Activated naive CD4-positive, alpha-beta T cell treated with anti-CD3 and anti-CD28 coated beads, Interleukin-2, amount 10 ng/mL, durations not matched to agents 7 days and 5 days (primary cell): ENCODE measurements around the gene MAK.
"Not testable (repeated sequence)": the region's sequence is repeated elsewhere in the genome, so short reads cannot be mapped to it uniquely, and the experiment has no call there.

ENCODE experiments used
- CTCF ChIA-PET: fragments of 350-600 bp; sonication (Branson Sonifier 250); formaldehyde crosslinking; loops from one replicate; lab custom pipeline; 2021; ENCODE audit warnings: antibody characterized with exemption; lab: Charles Lee
- DNase-seq: peaks from one replicate; pipeline ENCODE4 v3.0.0-alpha.2; 2020
- H3K27ac Mint-ChIP-seq: one replicate; pipeline ENCODE4 v1.8.0; 2021; ENCODE audit warnings: mild to moderate bottlenecking, moderate library complexity, mixed read lengths
- H3K27me3 Mint-ChIP-seq: one replicate; pipeline ENCODE4 v1.8.0; 2021; ENCODE audit warnings: mild to moderate bottlenecking, mixed read lengths
- H3K36me3 Mint-ChIP-seq: one replicate; pipeline ENCODE4 v1.8.0; 2021; ENCODE audit warnings: mixed read lengths
- H3K4me1 Mint-ChIP-seq: one replicate; pipeline ENCODE4 v1.8.0; 2021; ENCODE audit warnings: mixed read lengths
- H3K4me3 Mint-ChIP-seq: one replicate; pipeline ENCODE4 v1.8.0; 2021; ENCODE audit warnings: mild to moderate bottlenecking, moderate library complexity, mixed read lengths
- H3K9me3 Mint-ChIP-seq: one replicate; pipeline ENCODE4 v1.8.0; 2021; ENCODE audit warnings: mixed read lengths

The MAK gene, protein sequence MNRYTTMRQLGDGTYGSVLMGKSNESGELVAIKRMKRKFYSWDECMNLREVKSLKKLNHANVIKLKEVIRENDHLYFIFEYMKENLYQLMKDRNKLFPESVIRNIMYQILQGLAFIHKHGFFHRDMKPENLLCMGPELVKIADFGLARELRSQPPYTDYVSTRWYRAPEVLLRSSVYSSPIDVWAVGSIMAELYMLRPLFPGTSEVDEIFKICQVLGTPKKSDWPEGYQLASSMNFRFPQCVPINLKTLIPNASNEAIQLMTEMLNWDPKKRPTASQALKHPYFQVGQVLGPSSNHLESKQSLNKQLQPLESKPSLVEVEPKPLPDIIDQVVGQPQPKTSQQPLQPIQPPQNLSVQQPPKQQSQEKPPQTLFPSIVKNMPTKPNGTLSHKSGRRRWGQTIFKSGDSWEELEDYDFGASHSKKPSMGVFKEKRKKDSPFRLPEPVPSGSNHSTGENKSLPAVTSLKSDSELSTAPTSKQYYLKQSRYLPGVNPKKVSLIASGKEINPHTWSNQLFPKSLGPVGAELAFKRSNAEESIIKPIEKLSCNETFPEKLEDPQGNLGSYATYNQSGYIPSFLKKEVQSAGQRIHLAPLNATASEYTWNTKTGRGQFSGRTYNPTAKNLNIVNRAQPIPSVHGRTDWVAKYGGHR

GRCh38 chr6:10837995-10838793 is at the start of gene MAK:
Gene MAK, minus strand, starts transcription at chr6:10838539. Its CDS starts 7,891 bp downstream, at chr6:10830648.
- peak within 1 kb of the TSS; percentile 80 for H3K27ac Mint-ChIP-seq
- peaks cover 56% of the 10 kb centered on the region for H3K27me3 Mint-ChIP-seq
- peak within 1 kb of the TSS; percentile 69 for H3K4me3 Mint-ChIP-seq
- CTCF ChIA-PET = interaction anchor here (1.5 kb wide), 1 partner anchor 144 kb away, joined by 5 read pairs; the partner anchor contains the start of genes C6orf52 and PAK1IP1
- H3K4me1 Mint-ChIP-seq = peaks cover 23% of the 10 kb centered on the region
- H3K9me3 Mint-ChIP-seq = no peaks in the 10 kb centered on the region
- peak; percentile 91 for DNase-seq
- no peaks in the 10 kb centered on the region for H3K36me3 Mint-ChIP-seq

GRCh38 chr6:10886691-10887502 is 48.6 kb upstream of the MAK start, which contains the start of gene SYCP2L:
Gene SYCP2L, plus strand, starts transcription at chr6:10887052. Its CDS starts 75 bp downstream, at chr6:10887127.
- Mint-ChIP-seq H3K4me1 (peaks cover 6% of the 10 kb centered on the region), H3K27ac (peak within 1 kb of the TSS; percentile 70), H3K36me3 (no peaks in the 10 kb centered on the region), H3K27me3 (peaks cover 78% of the 10 kb centered on the region), H3K9me3 (no peaks in the 10 kb centered on the region), H3K4me3 (peak within 1 kb of the TSS; percentile 37)
- CTCF ChIA-PET = no interaction called here
- DNase-seq = no peak

GRCh38 chr6:10886365-10886690 is 48.0 kb upstream of the MAK start:
- H3K4me1 Mint-ChIP-seq, H3K4me3 Mint-ChIP-seq, H3K27ac Mint-ChIP-seq, DNase-seq, CTCF ChIA-PET, H3K36me3 Mint-ChIP-seq, H3K9me3 Mint-ChIP-seq: not testable (repeated sequence)
- peaks cover 82% of the 10 kb centered on the region for H3K27me3 Mint-ChIP-seq

GRCh38 chr6:10884245-10884972 is 46.1 kb upstream of the MAK start:
- no peaks in the 10 kb centered on the region for H3K36me3 Mint-ChIP-seq
- no peak for DNase-seq
- CTCF ChIA-PET = interaction anchor here (0.7 kb wide), 1 partner anchor 45 kb away, joined by 3 read pairs; no protein-coding TSS in a partner anchor
- H3K4me3 Mint-ChIP-seq = no peak overlapping the region
- H3K27me3 Mint-ChIP-seq = peaks cover 95% of the 10 kb centered on the region
- no peaks in the 10 kb centered on the region for H3K9me3 Mint-ChIP-seq
- peaks cover 6% of the 10 kb centered on the region for H3K4me1 Mint-ChIP-seq
- no peak overlapping the region for H3K27ac Mint-ChIP-seq

- no peak overlapping the region for H3K4me3 Mint-ChIP-seq
- DNase-seq = no peak
- CTCF ChIA-PET = interaction anchor here (0.7 kb wide), 1 partner anchor 381 kb away, joined by 4 read pairs; no protein-coding TSS in a partner anchor
- H3K4me1 Mint-ChIP-seq = peaks cover 6% of the 10 kb centered on the region
- no peak overlapping the region for H3K27ac Mint-ChIP-seq
- no peaks in the 10 kb centered on the region for H3K9me3 Mint-ChIP-seq
- no peaks in the 10 kb centered on the region for H3K36me3 Mint-ChIP-seq
- H3K27me3 Mint-ChIP-seq = peaks cover 89% of the 10 kb centered on the region
Observed at GRCh38 chr6:10883312-10884244, 45.2 kb upstream of the MAK start.

DNA sequence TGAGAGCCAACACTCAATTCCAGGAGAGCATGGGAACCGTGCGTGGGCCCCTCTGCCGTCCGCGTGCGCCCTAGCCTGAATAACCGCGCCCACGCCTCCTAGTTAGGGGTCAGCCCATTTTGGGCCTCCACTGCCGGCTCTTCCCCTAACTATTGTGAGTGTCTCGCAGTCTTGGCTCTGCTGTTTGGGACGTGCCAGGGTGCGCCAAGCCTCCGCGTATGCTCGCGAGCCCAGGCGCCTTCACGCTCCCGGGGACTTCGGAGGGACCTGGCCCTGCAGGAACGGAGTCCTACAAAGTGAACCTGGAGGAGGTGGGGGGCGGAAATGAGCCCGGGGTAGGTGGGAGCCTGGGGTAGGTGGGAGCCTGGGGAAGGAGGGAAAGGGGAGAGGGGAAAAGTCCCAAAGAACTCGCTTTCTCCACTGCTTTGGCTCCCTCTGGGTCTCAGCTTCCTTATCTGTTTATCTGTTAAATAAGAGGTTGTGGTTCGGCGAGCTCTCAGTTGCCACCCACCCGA is 44.4 kb upstream of the MAK start:
- Mint-ChIP-seq H3K36me3 (no peaks in the 10 kb centered on the region), H3K4me1 (peaks cover 5% of the 10 kb centered on the region), H3K4me3 (no peak overlapping the region), H3K9me3 (no peaks in the 10 kb centered on the region), H3K27me3 (peaks cover 81% of the 10 kb centered on the region), H3K27ac (peak overlapping the region; percentile 65)
- CTCF ChIA-PET = interaction anchor here (0.7 kb wide), 1 partner anchor 382 kb away, joined by 4 read pairs; no protein-coding TSS in a partner anchor
- DNase-seq = no peak

- H3K4me3 Mint-ChIP-seq, CTCF ChIA-PET, H3K27ac Mint-ChIP-seq, H3K36me3 Mint-ChIP-seq, H3K9me3 Mint-ChIP-seq, H3K4me1 Mint-ChIP-seq, DNase-seq: not testable (repeated sequence)
- peaks cover 76% of the 10 kb centered on the region for H3K27me3 Mint-ChIP-seq
Observed at GRCh38 chr6:10882253-10882630, 43.9 kb upstream of the MAK start.

DNA sequence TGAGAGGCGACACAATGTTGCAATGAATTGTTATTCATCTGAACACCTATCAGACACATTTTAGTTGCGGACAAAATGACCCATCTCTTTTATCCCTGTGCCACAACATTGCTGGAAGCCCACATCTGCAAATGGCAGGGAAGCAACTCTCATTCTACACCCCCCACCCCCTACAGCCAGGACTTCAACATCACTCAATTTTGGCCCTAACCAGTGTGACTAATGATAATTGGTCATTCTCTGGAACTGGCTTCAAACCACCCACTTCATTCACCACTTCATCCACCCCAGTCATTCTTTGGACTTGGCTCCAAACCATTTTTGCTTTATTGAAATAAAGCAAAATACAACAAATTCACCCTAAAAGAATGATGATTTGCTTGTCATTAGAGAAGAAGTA is 42.0 kb upstream of the MAK start:
- no peak for DNase-seq
- no peak overlapping the region for H3K4me3 Mint-ChIP-seq
- H3K27me3 Mint-ChIP-seq = peaks cover 59% of the 10 kb centered on the region
- H3K9me3 Mint-ChIP-seq = no peaks in the 10 kb centered on the region
- no peaks in the 10 kb centered on the region for H3K36me3 Mint-ChIP-seq
- H3K4me1 Mint-ChIP-seq = no peaks in the 10 kb centered on the region
- CTCF ChIA-PET = no interaction called here
- H3K27ac Mint-ChIP-seq = no peak overlapping the region

- no peaks in the 10 kb centered on the region for H3K9me3 Mint-ChIP-seq
- H3K27ac Mint-ChIP-seq = no peak overlapping the region
- no peaks in the 10 kb centered on the region for H3K4me1 Mint-ChIP-seq
- no peak for DNase-seq
- H3K27me3 Mint-ChIP-seq = peaks cover 40% of the 10 kb centered on the region
- H3K36me3 Mint-ChIP-seq = no peaks in the 10 kb centered on the region
- H3K4me3 Mint-ChIP-seq = no peak overlapping the region
- CTCF ChIA-PET = no interaction called here
Observed at GRCh38 chr6:10877871-10878270, 39.5 kb upstream of the MAK start.

GRCh38 chr6:10877012-10877411 is 38.7 kb upstream of the MAK start:
- Mint-ChIP-seq H3K4me1 (no peaks in the 10 kb centered on the region), H3K27me3 (peaks cover 34% of the 10 kb centered on the region), H3K4me3 (no peak overlapping the region), H3K9me3 (no peaks in the 10 kb centered on the region), H3K36me3 (no peaks in the 10 kb centered on the region), H3K27ac (no peak overlapping the region)
- CTCF ChIA-PET = no interaction called here
- DNase-seq = no peak

DNA sequence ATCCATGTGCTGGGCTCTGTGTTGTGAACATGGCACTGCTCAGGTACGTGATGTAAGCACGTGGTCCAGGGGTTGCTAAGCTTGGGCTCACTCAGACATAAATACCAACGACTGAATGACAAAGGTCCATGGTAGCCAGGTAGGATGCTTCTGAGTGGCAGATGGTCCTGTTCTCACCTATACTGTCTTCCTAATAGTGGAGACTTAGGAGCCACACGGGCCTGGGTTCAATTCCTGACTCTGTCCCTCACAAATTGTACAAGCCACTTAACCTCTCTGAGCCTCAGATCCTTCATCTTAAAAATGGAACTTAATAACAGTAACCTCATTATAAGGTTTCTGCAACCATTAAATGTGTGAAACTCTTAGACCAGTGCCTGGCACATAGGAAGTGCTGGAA is 36.7 kb upstream of the MAK start:
- H3K4me1 Mint-ChIP-seq = no peaks in the 10 kb centered on the region
- DNase-seq = no peak
- CTCF ChIA-PET = no interaction called here
- no peaks in the 10 kb centered on the region for H3K9me3 Mint-ChIP-seq
- no peak overlapping the region for H3K27ac Mint-ChIP-seq
- H3K27me3 Mint-ChIP-seq = peaks cover 14% of the 10 kb centered on the region
- H3K4me3 Mint-ChIP-seq = no peak overlapping the region
- no peaks in the 10 kb centered on the region for H3K36me3 Mint-ChIP-seq

GRCh38 chr6:10874207-10874606 is 35.9 kb upstream of the MAK start:
- Mint-ChIP-seq H3K9me3 (no peaks in the 10 kb centered on the region), H3K27me3 (peaks cover 7% of the 10 kb centered on the region), H3K27ac (no peak overlapping the region), H3K4me3 (no peak overlapping the region), H3K4me1 (no peaks in the 10 kb centered on the region), H3K36me3 (no peaks in the 10 kb centered on the region)
- CTCF ChIA-PET = no interaction called here
- no peak for DNase-seq
